KMS-11 (cell line): ENCODE data around the gene CSMD2.

ENCODE experiments used
- H2AFZ ChIP-seq: fragments of 200-600 bp; sonication (generic); 2 replicates; pipeline ENCODE4 v1.6.1; 2016; ENCODE audit warnings: antibody characterized with exemption, mixed run types, low read depth
- H3K27ac ChIP-seq: fragments of 200-600 bp; sonication (generic); 2 replicates; pipeline ENCODE4 v1.6.1; 2016; ENCODE audit warnings: mild to moderate bottlenecking, mixed run types
- H3K27me3 ChIP-seq: fragments of 200-600 bp; sonication (generic); 2 replicates; pipeline ENCODE4 v1.6.1; 2017; ENCODE audit warnings: mild to moderate bottlenecking, low read depth, mixed run types, moderate library complexity; ENCODE audit not compliant: insufficient read depth
- H3K36me3 ChIP-seq: fragments of 200-600 bp; sonication (generic); 2 replicates; pipeline ENCODE4 v1.6.1; 2017; ENCODE audit warnings: mild to moderate bottlenecking, mixed run types; ENCODE audit not compliant: insufficient read depth
- H3K4me1 ChIP-seq: fragments of 200-600 bp; sonication (generic); 2 replicates; pipeline ENCODE4 v1.6.1; 2016; ENCODE audit warnings: mild to moderate bottlenecking, low read depth, mixed run types; ENCODE audit not compliant: poor library complexity, severe bottlenecking
- H3K4me2 ChIP-seq: fragments of 200-600 bp; sonication (generic); 2 replicates; pipeline ENCODE4 v1.7.0; 2016; ENCODE audit warnings: mild to moderate bottlenecking, mixed run types
- H3K4me3 ChIP-seq: fragments of 200-600 bp; sonication (generic); IDR thresholded peaks from 2 replicates; pipeline ENCODE4 v1.6.1; 2017; ENCODE audit warnings: low read depth, low read length, mixed read lengths; ENCODE audit not compliant: insufficient read depth
- H3K79me2 ChIP-seq: fragments of 200-600 bp; sonication (generic); 2 replicates; pipeline ENCODE4 v1.6.1; 2016; ENCODE audit warnings: low read depth, mixed run types; ENCODE audit not compliant: insufficient read depth
- H3K9ac ChIP-seq: fragments of 200-600 bp; sonication (generic); 2 replicates; pipeline ENCODE4 v1.6.1; 2016; ENCODE audit warnings: mild to moderate bottlenecking, mixed run types
- H4K20me1 ChIP-seq: fragments of 200-600 bp; sonication (generic); 2 replicates; pipeline ENCODE4 v1.6.1; 2016; ENCODE audit warnings: mild to moderate bottlenecking, mixed run types; ENCODE audit not compliant: insufficient read depth
- CTCF ChIP-seq: fragments of 200-600 bp; sonication (generic); conservative IDR thresholded peaks from 2 replicates; pipeline ENCODE4 v1.6.1; 2017; ENCODE audit warnings: low read depth, mild to moderate bottlenecking, antibody characterized with exemption, low read length, moderate library complexity, mixed read lengths

The CSMD2 gene

GRCh38 chr1:33854091-33854490, 310.9 kb downstream of the CSMD2 start:
- no peaks in the 10 kb centered on the region for H3K36me3 ChIP-seq
- H3K4me1 ChIP-seq, result no peaks in the 10 kb centered on the region
- no peaks in the 10 kb centered on the region for H3K27me3 ChIP-seq
- H3K9ac ChIP-seq, result no peak overlapping the region
- H3K4me2 ChIP-seq, result no peak overlapping the region
- no peak for TF ChIP-seq CTCF
- no peaks in the 10 kb centered on the region for H3K79me2 ChIP-seq
- H2AFZ ChIP-seq, result no peak overlapping the region
- no peaks in the 10 kb centered on the region for H4K20me1 ChIP-seq
- H3K27ac ChIP-seq, result no peak overlapping the region
- no peak overlapping the region for H3K4me3 ChIP-seq

- TF ChIP-seq CTCF, result no peak
- no peak overlapping the region for H3K27ac ChIP-seq
- H3K4me3 ChIP-seq, result no peak overlapping the region
- H3K4me2 ChIP-seq, result no peak overlapping the region
- H3K36me3 ChIP-seq, result no peaks in the 10 kb centered on the region
- H3K4me1 ChIP-seq, result no peaks in the 10 kb centered on the region
- H4K20me1 ChIP-seq, result no peaks in the 10 kb centered on the region
- H3K27me3 ChIP-seq, result no peaks in the 10 kb centered on the region
- no peak overlapping the region for H3K9ac ChIP-seq
- H3K79me2 ChIP-seq, result no peaks in the 10 kb centered on the region
- no peak overlapping the region for H2AFZ ChIP-seq
Measured at GRCh38 chr1:33853431-33853830, 311.6 kb downstream of the CSMD2 start.

- TF ChIP-seq CTCF, result no peak
- Histone ChIP-seq H3K79me2 (no peaks in the 10 kb centered on the region), H3K4me2 (no peak overlapping the region), H3K4me1 (no peaks in the 10 kb centered on the region), H3K36me3 (no peaks in the 10 kb centered on the region), H4K20me1 (no peaks in the 10 kb centered on the region), H3K4me3 (no peak overlapping the region), H3K27me3 (no peaks in the 10 kb centered on the region), H2AFZ (no peak overlapping the region), H3K27ac (no peak overlapping the region), H3K9ac (no peak overlapping the region)
Measured at GRCh38 chr1:33852711-33853110, 312.3 kb downstream of the CSMD2 start.

GRCh38 chr1:33850481-33850880, 314.5 kb downstream of the CSMD2 start:
- Histone ChIP-seq H3K27ac (no peak overlapping the region), H3K9ac (no peak overlapping the region), H3K4me1 (no peaks in the 10 kb centered on the region), H2AFZ (no peak overlapping the region), H3K27me3 (no peaks in the 10 kb centered on the region), H4K20me1 (no peaks in the 10 kb centered on the region), H3K4me3 (no peak overlapping the region), H3K79me2 (no peaks in the 10 kb centered on the region), H3K4me2 (no peak overlapping the region), H3K36me3 (no peaks in the 10 kb centered on the region)
- TF ChIP-seq CTCF, result no peak

- no peaks in the 10 kb centered on the region for H3K36me3 ChIP-seq
- no peak for TF ChIP-seq CTCF
- H2AFZ ChIP-seq, result no peak overlapping the region
- no peak overlapping the region for H3K9ac ChIP-seq
- H4K20me1 ChIP-seq, result no peaks in the 10 kb centered on the region
- H3K4me3 ChIP-seq, result no peak overlapping the region
- no peaks in the 10 kb centered on the region for H3K79me2 ChIP-seq
- no peaks in the 10 kb centered on the region for H3K4me1 ChIP-seq
- H3K27ac ChIP-seq, result no peak overlapping the region
- no peak overlapping the region for H3K4me2 ChIP-seq
- H3K27me3 ChIP-seq, result no peaks in the 10 kb centered on the region
Measured at GRCh38 chr1:33849211-33849610, 315.8 kb downstream of the CSMD2 start.
